H1 (cell line): Measurements from ENCODE around the gene LDAH. TPM values are rescaled to one million over a fixed set of nuclear protein-coding genes. Genes with fewer than 3 reads are reported as not detected.

Source experiments
- SP1 ChIP-seq: IDR thresholded peaks from 2 replicates; pipeline ENCODE4 v1.6.1; 2011; ENCODE audit warnings: low read depth, low read length
- TCF12 ChIP-seq: IDR thresholded peaks from 2 replicates; pipeline ENCODE4 v1.6.1; 2011; ENCODE audit warnings: low read depth, mild to moderate bottlenecking, low read length
- TEAD4 ChIP-seq: IDR thresholded peaks from 2 replicates; pipeline ENCODE4 v1.6.1; 2012; ENCODE audit warnings: low read depth, low read length, inconsistent platforms, mixed read lengths
- polyA plus RNA-seq, 7 experiments: library from polyadenylated mRNA; depleted of rRNA in 3 of 7; stranded (reverse) in 5 of 7; unstranded in 2 of 7; fragments of >200 nt in 5 of 7; fragments of 200-250 nt in 2 of 7; gene quantifications; 1 replicate in 5 of 7; 2 replicates in 1 of 7; 4 replicates in 1 of 7; pipeline versions ENCODE4 v1.2.1 to v1.2.3, GENCODE V29; 2011 to 2013; ENCODE audit warnings: missing spikeins in 2 of 7, mixed read lengths in 2 of 7
- total RNA-seq: library from RNA; stranded (reverse); fragmentation: NEBNext Ultra II Directional; extraction: Animal tissue kit (Norgen Biotek cat#: 25700); gene quantifications from 2 replicates; pipeline ENCODE4 v1.2.1, GENCODE V29; 2021
- TF ChIP-seq, protein P1 (sequence below), 3 experiments: IDR thresholded peaks; 1 replicate in 2 of 3; 2 replicates in 1 of 3; pipeline versions ENCODE4 v1.5.1 to v1.6.1; 2011; ENCODE audit warnings: low read length in 3 of 3, mild to moderate bottlenecking in 3 of 3, inconsistent platforms in 2 of 3, low read depth in 1 of 3, moderate library complexity in 1 of 3; ENCODE audit not compliant: insufficient read depth in 1 of 3; ENCODE audit errors: control extremely low read depth in 1 of 3

Gene LDAH
- total and polyA plus RNA-seq, 2 of the 8 experiments (the other 6 are each of a cell fraction or from before 2014, with no cell fraction given), result 10.9 to 26.3 TPM

DNA sequence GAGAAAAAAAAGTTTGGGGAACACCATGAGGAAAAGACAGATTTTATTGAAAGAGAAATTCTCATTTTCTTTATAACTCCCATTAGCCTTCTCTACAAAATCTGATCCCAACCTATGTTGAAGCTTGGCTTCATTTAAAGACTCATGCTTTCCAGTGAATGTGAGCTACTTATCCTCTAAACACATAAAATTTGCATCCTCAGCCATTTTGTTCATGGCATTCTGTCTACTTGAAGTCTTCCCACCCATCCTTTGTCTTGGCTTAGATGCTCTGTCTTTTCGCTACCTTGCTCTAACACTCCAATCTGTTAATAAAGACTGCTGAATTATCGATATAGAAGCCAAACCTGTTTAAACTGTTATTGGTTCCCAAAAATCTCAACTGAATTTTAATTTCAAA, 116.7 kb downstream of the LDAH start (continued):
- TF ChIP-seq SP1 (no peak), TEAD4 (no peak), TCF12 (no peak)
- TF ChIP-seq, protein P1, sequence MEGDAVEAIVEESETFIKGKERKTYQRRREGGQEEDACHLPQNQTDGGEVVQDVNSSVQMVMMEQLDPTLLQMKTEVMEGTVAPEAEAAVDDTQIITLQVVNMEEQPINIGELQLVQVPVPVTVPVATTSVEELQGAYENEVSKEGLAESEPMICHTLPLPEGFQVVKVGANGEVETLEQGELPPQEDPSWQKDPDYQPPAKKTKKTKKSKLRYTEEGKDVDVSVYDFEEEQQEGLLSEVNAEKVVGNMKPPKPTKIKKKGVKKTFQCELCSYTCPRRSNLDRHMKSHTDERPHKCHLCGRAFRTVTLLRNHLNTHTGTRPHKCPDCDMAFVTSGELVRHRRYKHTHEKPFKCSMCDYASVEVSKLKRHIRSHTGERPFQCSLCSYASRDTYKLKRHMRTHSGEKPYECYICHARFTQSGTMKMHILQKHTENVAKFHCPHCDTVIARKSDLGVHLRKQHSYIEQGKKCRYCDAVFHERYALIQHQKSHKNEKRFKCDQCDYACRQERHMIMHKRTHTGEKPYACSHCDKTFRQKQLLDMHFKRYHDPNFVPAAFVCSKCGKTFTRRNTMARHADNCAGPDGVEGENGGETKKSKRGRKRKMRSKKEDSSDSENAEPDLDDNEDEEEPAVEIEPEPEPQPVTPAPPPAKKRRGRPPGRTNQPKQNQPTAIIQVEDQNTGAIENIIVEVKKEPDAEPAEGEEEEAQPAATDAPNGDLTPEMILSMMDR (IDR thresholded peaks at IDR 0.05; ENCODE audit: control extremely low read depth in 1 of 3, insufficient read depth in 1 of 3, low read depth in 1 of 3, low read length in 3 of 3), result no peak
